Measurements from ENCODE around the gene C13orf46. TPM values are rescaled to one million over a fixed set of nuclear protein-coding genes. Genes with fewer than 3 reads are reported as not detected.
"Not testable (repeated sequence)": the region's sequence is repeated elsewhere in the genome, so short reads cannot be mapped to it uniquely, and the experiment has no call there.

The C13orf46 gene
- total RNA-seq, 1 donor from 2014 or later, result 0.33 TPM

- DNase-seq, result no peak
- no peak for TF ChIP-seq CTCF (IDR thresholded peaks at IDR 0.05; ENCODE audit: borderline replicate concordance)
- no peaks in the 10 kb centered on the region for H3K4me1 ChIP-seq
- H3K9me3 ChIP-seq (replicated peaks), result peaks cover 4% of the 10 kb centered on the region
- peaks cover 41% of the 10 kb centered on the region for H3K27me3 ChIP-seq (ENCODE audit: low read depth)
- intact Hi-C loops (cut with micrococcal nuclease), result no loop called here
- H3K4me3 ChIP-seq, result no peak overlapping the region
- H3K27ac ChIP-seq (replicated peaks), result no peak overlapping the region
- H3K36me3 ChIP-seq, result no peaks in the 10 kb centered on the region
These were observed 59.4 kb downstream of the C13orf46 start for GRCh38 chr13:113914333-113915011.

- H3K4me1 ChIP-seq; H3K27ac ChIP-seq (replicated peaks); H3K36me3 ChIP-seq; DNase-seq; H3K9me3 ChIP-seq (replicated peaks); intact Hi-C loops (cut with micrococcal nuclease); H3K4me3 ChIP-seq: not testable (repeated sequence)
- H3K27me3 ChIP-seq (ENCODE audit: low read depth), result peaks cover 41% of the 10 kb centered on the region
These were observed 60.0 kb downstream of the C13orf46 start for GRCh38 chr13:113913838-113914237.

- H3K4me3 ChIP-seq; H3K27ac ChIP-seq (replicated peaks); H3K9me3 ChIP-seq (replicated peaks); H3K36me3 ChIP-seq; H3K4me1 ChIP-seq; DNase-seq; intact Hi-C loops (cut with micrococcal nuclease): not testable (repeated sequence)
- H3K27me3 ChIP-seq (ENCODE audit: low read depth), result peaks cover 39% of the 10 kb centered on the region
These were observed 60.5 kb downstream of the C13orf46 start for GRCh38 chr13:113913408-113913807.

GRCh38 chr13:113912596-113912995, 61.3 kb downstream of the C13orf46 start:
- intact Hi-C loops (cut with micrococcal nuclease), result no loop called here
- DNase-seq, result no peak
- Histone ChIP-seq H3K27me3 (ENCODE audit: low read depth) (peaks cover 33% of the 10 kb centered on the region), H3K4me3 (no peak overlapping the region), H3K4me1 (no peaks in the 10 kb centered on the region), H3K9me3 (replicated peaks) (peaks cover 4% of the 10 kb centered on the region), H3K27ac (replicated peaks) (no peak overlapping the region), H3K36me3 (no peaks in the 10 kb centered on the region)
- no peak for TF ChIP-seq CTCF (IDR thresholded peaks at IDR 0.05; ENCODE audit: borderline replicate concordance)

GRCh38 chr13:113907635-113908617, 66.0 kb downstream of the C13orf46 start:
- peaks cover 12% of the 10 kb centered on the region for H3K4me1 ChIP-seq
- TF ChIP-seq CTCF (IDR thresholded peaks at IDR 0.05; ENCODE audit: borderline replicate concordance), result no peak
- intact Hi-C loops (cut with micrococcal nuclease), result no loop called here
- peaks cover 4% of the 10 kb centered on the region for H3K9me3 ChIP-seq (replicated peaks)
- no peak overlapping the region for H3K4me3 ChIP-seq
- no peaks in the 10 kb centered on the region for H3K27me3 ChIP-seq (ENCODE audit: low read depth)
- no peak for DNase-seq
- H3K27ac ChIP-seq (replicated peaks), result no peak overlapping the region
- H3K36me3 ChIP-seq, result no peaks in the 10 kb centered on the region

GRCh38 chr13:113906571-113906970, 67.3 kb downstream of the C13orf46 start:
- Histone ChIP-seq H3K4me3 (no peak overlapping the region), H3K27me3 (ENCODE audit: low read depth) (no peaks in the 10 kb centered on the region), H3K27ac (replicated peaks) (no peak overlapping the region), H3K9me3 (replicated peaks) (no peaks in the 10 kb centered on the region), H3K4me1 (peaks cover 15% of the 10 kb centered on the region), H3K36me3 (no peaks in the 10 kb centered on the region)
- intact Hi-C loops (cut with micrococcal nuclease), result no loop called here
- no peak for DNase-seq
- no peak for TF ChIP-seq CTCF (IDR thresholded peaks at IDR 0.05; ENCODE audit: borderline replicate concordance)
